Upper lobe of left lung (tissue), 4 donors: ENCODE data around the gene RAB25.
"Not testable (repeated sequence)": the region's sequence is repeated elsewhere in the genome, so short reads cannot be mapped to it uniquely, and the experiment has no call there.

Source experiments
- CTCF ChIP-seq, 6 experiments: fragments of 450-650 bp in 4 of 6; fragments of 200-600 bp in 2 of 6; sonication (generic) in 2 of 6; IDR thresholded peaks; one replicate each; pipeline ENCODE4 v1.5.1; 2016 to 2019; ENCODE audit warnings: antibody characterized with exemption in 6 of 6
- POLR2AphosphoS5 ChIP-seq, 2 donors: sonication (generic); formaldehyde crosslinking; IDR thresholded peaks; one replicate each; pipeline ENCODE4 v1.5.1; 2017; ENCODE audit warnings: antibody characterized with exemption in 2 of 2

DNA sequence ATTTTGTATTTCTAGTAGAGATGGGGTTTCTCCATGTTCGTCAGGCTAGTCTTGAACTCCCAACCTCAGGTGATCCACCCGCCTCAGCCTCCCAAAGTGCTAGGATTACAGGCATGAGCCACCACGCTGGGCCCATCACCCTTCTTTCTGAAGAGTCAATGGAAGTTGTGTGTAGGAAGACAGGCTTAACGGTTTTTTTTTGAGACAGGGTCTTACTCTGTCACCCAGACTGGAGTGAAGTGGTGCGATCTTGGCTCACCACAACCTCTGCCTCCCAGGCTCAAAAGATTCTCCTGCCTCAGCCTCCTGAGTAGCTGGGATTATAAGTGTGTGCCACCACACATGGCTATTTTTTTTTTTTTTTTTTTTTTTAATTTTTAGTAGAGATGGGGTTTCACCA is 55.8 kb downstream of the RAB25 start:
- not testable (repeated sequence) for TF ChIP-seq POLR2AphosphoS5, CTCF (IDR thresholded peaks at IDR 0.05)
